Colonic mucosa (tissue), 4 donors: ENCODE measurements around the gene MYLK2. TPM values are rescaled to one million over a fixed set of nuclear protein-coding genes. Genes with fewer than 3 reads are reported as not detected.

Experiments used
- DNase-seq: peaks from one replicate; pipeline ENCODE4 v3.0.0-alpha.2; 2020
- H3K27ac ChIP-seq: fragments of 200-600 bp; one replicate; pipeline ENCODE4 v1.8.0; 2021
- H3K27me3 ChIP-seq: fragments of 200-600 bp; one replicate; pipeline ENCODE4 v1.8.0; 2021
- H3K36me3 ChIP-seq: fragments of 200-600 bp; one replicate; pipeline ENCODE4 v1.8.0; 2021
- H3K4me1 ChIP-seq: fragments of 200-600 bp; one replicate; pipeline ENCODE4 v1.8.0; 2021; ENCODE audit warnings: mild to moderate bottlenecking
- H3K4me3 ChIP-seq: fragments of 200-600 bp; one replicate; pipeline ENCODE4 v1.8.0; 2021
- H3K9ac ChIP-seq, 2 donors: one replicate each; pipeline ENCODE4 v1.7.0; 2013; ENCODE audit warnings: control low read depth in 2 of 2, low read depth in 2 of 2, low read length in 2 of 2
- H3K9me3 ChIP-seq: fragments of 200-600 bp; one replicate; pipeline ENCODE4 v1.8.0; 2021
- intact Hi-C: fragments of 100-400 bp; cut with DNase I; formaldehyde crosslinking; loops from one replicate; pipeline ENCODE4 v1.14.1; 2022
- total RNA-seq, 2 donors: library from RNA; stranded (reverse); fragmentation: NEBNext Ultra II Directional in 1 of 2; extraction: Animal tissue kit (Norgen Biotek cat#: 25700) in 1 of 2; gene quantifications; one replicate each; pipeline ENCODE4 v1.2.1, GENCODE V29; 2021
- TF ChIP-seq, protein P1 (sequence below): fragments of 200-600 bp; IDR thresholded peaks from one replicate; pipeline ENCODE4 v1.8.0; 2022; ENCODE audit warnings: antibody characterized with exemption, mild to moderate bottlenecking
- donor health status: healthy.
- donor health status: DM: no; HTN: no; CAD: no.
- donor health status: DM: no; HTN: no; CAD: no.

MYLK2 gene
- total RNA-seq, 2 donors from 2014 or later: 0.11 to 0.20 TPM

- H3K27me3 ChIP-seq: no peaks in the 10 kb centered on the region
- H3K9ac ChIP-seq: no peak overlapping the region
- H3K9me3 ChIP-seq: no peaks in the 10 kb centered on the region
- H3K36me3 ChIP-seq: no peaks in the 10 kb centered on the region
- H3K27ac ChIP-seq: no peak overlapping the region
- TF ChIP-seq, protein P1, sequence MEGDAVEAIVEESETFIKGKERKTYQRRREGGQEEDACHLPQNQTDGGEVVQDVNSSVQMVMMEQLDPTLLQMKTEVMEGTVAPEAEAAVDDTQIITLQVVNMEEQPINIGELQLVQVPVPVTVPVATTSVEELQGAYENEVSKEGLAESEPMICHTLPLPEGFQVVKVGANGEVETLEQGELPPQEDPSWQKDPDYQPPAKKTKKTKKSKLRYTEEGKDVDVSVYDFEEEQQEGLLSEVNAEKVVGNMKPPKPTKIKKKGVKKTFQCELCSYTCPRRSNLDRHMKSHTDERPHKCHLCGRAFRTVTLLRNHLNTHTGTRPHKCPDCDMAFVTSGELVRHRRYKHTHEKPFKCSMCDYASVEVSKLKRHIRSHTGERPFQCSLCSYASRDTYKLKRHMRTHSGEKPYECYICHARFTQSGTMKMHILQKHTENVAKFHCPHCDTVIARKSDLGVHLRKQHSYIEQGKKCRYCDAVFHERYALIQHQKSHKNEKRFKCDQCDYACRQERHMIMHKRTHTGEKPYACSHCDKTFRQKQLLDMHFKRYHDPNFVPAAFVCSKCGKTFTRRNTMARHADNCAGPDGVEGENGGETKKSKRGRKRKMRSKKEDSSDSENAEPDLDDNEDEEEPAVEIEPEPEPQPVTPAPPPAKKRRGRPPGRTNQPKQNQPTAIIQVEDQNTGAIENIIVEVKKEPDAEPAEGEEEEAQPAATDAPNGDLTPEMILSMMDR: no peak
- no peaks in the 10 kb centered on the region for H3K4me1 ChIP-seq
- DNase-seq: no peak
- intact Hi-C loops: no loop called here
- no peak overlapping the region for H3K4me3 ChIP-seq
Observed at GRCh38 chr20:31797364-31797763, 21.8 kb upstream of the MYLK2 start.

- intact Hi-C loops: no loop called here
- Histone ChIP-seq H3K36me3 (no peaks in the 10 kb centered on the region), H3K27me3 (no peaks in the 10 kb centered on the region), H3K27ac (no peak overlapping the region), H3K9ac (no peak overlapping the region), H3K4me1 (no peaks in the 10 kb centered on the region), H3K4me3 (no peak overlapping the region), H3K9me3 (no peaks in the 10 kb centered on the region)
- TF ChIP-seq, protein P1: no peak
- no peak for DNase-seq
Observed at GRCh38 chr20:31801508-31801907, 17.6 kb upstream of the MYLK2 start.

GRCh38 chr20:31803552-31804291 is 15.4 kb upstream of the MYLK2 start:
- no peak for DNase-seq
- Histone ChIP-seq H3K27me3 (no peaks in the 10 kb centered on the region), H3K9me3 (no peaks in the 10 kb centered on the region), H3K9ac (no peak overlapping the region), H3K27ac (no peak overlapping the region), H3K4me3 (no peak overlapping the region), H3K4me1 (no peaks in the 10 kb centered on the region), H3K36me3 (no peaks in the 10 kb centered on the region)
- TF ChIP-seq, protein P1: no peak
- intact Hi-C loops: no loop called here

DNA sequence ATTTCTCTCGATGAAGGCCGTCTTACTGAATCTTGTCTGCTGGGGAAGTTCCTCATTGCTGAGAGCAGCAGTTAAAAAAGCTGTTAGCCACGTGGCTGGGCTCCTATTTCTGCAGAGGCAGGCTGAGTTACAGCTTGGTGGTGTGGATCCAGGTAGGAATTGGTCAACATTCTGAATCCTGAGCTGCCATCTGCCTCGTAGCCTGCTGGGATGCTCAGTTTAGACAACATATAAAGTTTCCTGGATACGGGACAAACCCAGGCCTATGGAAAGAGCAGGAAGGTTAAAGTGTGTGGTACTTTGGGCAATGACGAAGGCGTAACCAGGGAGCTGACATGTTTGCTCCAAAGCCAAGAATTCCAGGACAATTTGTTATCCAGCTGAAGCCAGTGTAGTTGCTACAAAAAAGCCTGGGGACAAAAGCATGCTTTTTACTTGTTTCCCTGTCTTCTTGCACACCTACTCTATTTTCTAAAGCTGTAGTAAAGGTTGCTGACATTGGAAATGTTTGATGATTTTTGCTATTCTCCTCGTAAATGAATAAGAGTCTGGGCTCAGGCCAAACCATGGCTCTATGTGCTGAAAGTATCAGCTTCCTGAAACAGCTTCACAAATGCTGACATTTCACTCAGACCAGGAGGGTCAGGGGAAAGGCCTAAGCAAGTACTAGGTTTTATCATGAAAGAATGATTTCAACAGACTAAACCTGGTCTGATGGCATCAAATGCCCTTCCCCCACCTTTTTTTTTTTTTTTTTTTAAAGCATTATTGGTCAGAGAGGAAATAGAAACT is 12.4 kb upstream of the MYLK2 start:
- intact Hi-C loops: no loop called here
- DNase-seq: no peak
- Histone ChIP-seq H3K9ac (no peak overlapping the region), H3K36me3 (no peaks in the 10 kb centered on the region), H3K27me3 (no peaks in the 10 kb centered on the region), H3K27ac (no peak overlapping the region), H3K9me3 (no peaks in the 10 kb centered on the region), H3K4me3 (no peak overlapping the region), H3K4me1 (no peaks in the 10 kb centered on the region)
- TF ChIP-seq, protein P1: no peak

GRCh38 chr20:31808481-31808880 is 10.7 kb upstream of the MYLK2 start:
- TF ChIP-seq, protein P1: no peak
- intact Hi-C loops: no loop called here
- no peak for DNase-seq
- no peak overlapping the region for H3K27ac ChIP-seq
- no peak overlapping the region for H3K4me3 ChIP-seq
- no peaks in the 10 kb centered on the region for H3K36me3 ChIP-seq
- H3K9me3 ChIP-seq: no peaks in the 10 kb centered on the region
- H3K9ac ChIP-seq: no peak overlapping the region
- H3K27me3 ChIP-seq: no peaks in the 10 kb centered on the region
- H3K4me1 ChIP-seq: no peaks in the 10 kb centered on the region
